Neural progenitor cell (in vitro differentiated cells): ENCODE results near the gene FLVCR2.
"Not testable (repeated sequence)": the region's sequence is repeated elsewhere in the genome, so short reads cannot be mapped to it uniquely, and the experiment has no call there.

Experiments
- CTCF ChIP-seq: fragments of 200-600 bp; sonication (generic); IDR thresholded peaks from 2 replicates; pipeline ENCODE4 v1.5.1; 2017; ENCODE audit warnings: antibody characterized with exemption, mild to moderate bottlenecking
- EZH2 ChIP-seq: fragments of 200-600 bp; sonication (generic); IDR thresholded peaks from 2 replicates; pipeline ENCODE4 v1.6.1; 2017; ENCODE audit warnings: antibody characterized with exemption, mild to moderate bottlenecking, moderate library complexity
- EZH2phosphoT487 ChIP-seq: fragments of 200-600 bp; sonication (generic); IDR thresholded peaks from 2 replicates; pipeline ENCODE4 v1.6.1; 2017; ENCODE audit warnings: antibody characterized with exemption

GRCh38 chr14:75600100-75600499, 21.7 kb downstream of the FLVCR2 start:
- TF ChIP-seq CTCF, EZH2, EZH2phosphoT487: not testable (repeated sequence)
